H1 (cell line): ENCODE results near the gene FASN. TPM values are rescaled to one million over a fixed set of nuclear protein-coding genes. Genes with fewer than 3 reads are reported as not detected.

Source experiments
- CTCF ChIA-PET: fragments of 300-600 bp; sonication (Branson Sonifier 250); formaldehyde crosslinking; loops from one replicate; lab custom pipeline; 2021; ENCODE audit not compliant: partially characterized antibody; lab: Charles Lee
- POLR2A ChIA-PET: fragments of 300-600 bp; sonication (Branson Sonifier 250); formaldehyde crosslinking; loops from one replicate; lab custom pipeline; 2021; ENCODE audit warnings: inconsistent platforms; ENCODE audit not compliant: partially characterized antibody; lab: Charles Lee
- DNase-seq, 2 experiments: peaks; one replicate each; pipeline versions ENCODE4 v3.0.0 to v3.0.0-alpha.2; 2010 to 2022; ENCODE audit warnings: low spot score in 2 of 2, low read depth in 1 of 2, mixed read lengths in 1 of 2
- FAIRE-seq: peaks from 2 replicates; lab custom pipeline; 2011; peaks lifted over from hg19 to GRCh38; lab: Jason Lieb, UNC
- H2AFZ ChIP-seq: 2 replicates; pipeline ENCODE4 v1.8.1; 2012; ENCODE audit warnings: low read length, inconsistent platforms
- H2AK5ac ChIP-seq: 2 replicates; pipeline ENCODE4 v1.6.1; 2013; ENCODE audit warnings: low read depth, low read length
- H2BK120ac ChIP-seq: replicated peaks from 2 replicates; pipeline ENCODE3; 2013; ENCODE audit warnings: low read depth, low read length, inconsistent platforms
- H2BK12ac ChIP-seq: 2 replicates; pipeline ENCODE4 v1.6.1; 2013; ENCODE audit warnings: low read depth, low read length
- H2BK15ac ChIP-seq: 2 replicates; pipeline ENCODE4 v1.6.1; 2013; ENCODE audit warnings: low read length
- H2BK20ac ChIP-seq: 2 replicates; pipeline ENCODE4 v1.6.1; 2013; ENCODE audit warnings: low read length
- H2BK5ac ChIP-seq: 2 replicates; pipeline ENCODE4 v1.6.1; 2013; ENCODE audit warnings: low read depth, low read length
- H3K14ac ChIP-seq: 2 replicates; pipeline ENCODE4 v1.6.1; 2013; ENCODE audit warnings: inconsistent platforms; ENCODE audit not compliant: insufficient read length
- H3K18ac ChIP-seq: 2 replicates; pipeline ENCODE4 v1.6.1; 2013; ENCODE audit warnings: low read length; ENCODE audit errors: extremely low read depth
- H3K23ac ChIP-seq: 2 replicates; pipeline ENCODE4 v1.6.1; 2013; ENCODE audit warnings: inconsistent platforms; ENCODE audit not compliant: insufficient read length
- H3K23me2 ChIP-seq: 2 replicates; pipeline ENCODE4 v1.6.1; 2013; ENCODE audit warnings: low read depth, low read length
- H3K27ac ChIP-seq: 2 replicates; pipeline ENCODE4 v1.6.1; 2011; ENCODE audit warnings: low read depth, low read length, inconsistent platforms
- H3K27me3 ChIP-seq, 4 experiments: replicated peaks in 1 of 4; 1 replicate in 1 of 4; 2 replicates in 3 of 4; pipeline versions ENCODE4 v1.6.1 to v1.8.1; 2011 to 2013; ENCODE audit warnings: low read length in 3 of 4, mild to moderate bottlenecking in 3 of 4, inconsistent platforms in 2 of 4, mixed read lengths in 2 of 4, moderate library complexity in 1 of 4; ENCODE audit not compliant: control insufficient read depth in 3 of 4, insufficient read depth in 3 of 4; ENCODE audit errors: extremely low read depth in 1 of 4
- H3K36me3 ChIP-seq, 4 experiments: 2 replicates each; pipeline versions ENCODE4 v1.6.1 to v1.8.1; 2011 to 2013; ENCODE audit warnings: mild to moderate bottlenecking in 4 of 4, low read length in 3 of 4, moderate library complexity in 2 of 4, control low read depth in 1 of 4, inconsistent platforms in 1 of 4; ENCODE audit not compliant: insufficient read depth in 4 of 4, control insufficient read depth in 2 of 4
- H3K4ac ChIP-seq: replicated peaks from 2 replicates; pipeline ENCODE3; 2013; ENCODE audit warnings: low read length, low read depth, mixed read lengths, inconsistent platforms; ENCODE audit not compliant: insufficient read length
- H3K4me1 ChIP-seq, 4 experiments: replicated peaks in 1 of 4; 1 replicate in 1 of 4; 2 replicates in 3 of 4; pipeline versions ENCODE4 v1.6.1 to v1.8.1; 2011 to 2013; ENCODE audit warnings: low read length in 3 of 4, inconsistent platforms in 2 of 4, mixed read lengths in 1 of 4; ENCODE audit not compliant: insufficient read depth in 4 of 4, control insufficient read depth in 3 of 4
- H3K4me2 ChIP-seq, 2 experiments: 2 replicates each; pipeline versions ENCODE4 v1.6.1 to v1.8.1; 2011 to 2013; ENCODE audit warnings: low read depth in 2 of 2, low read length in 2 of 2, control low read depth in 1 of 2, inconsistent platforms in 1 of 2, mild to moderate bottlenecking in 1 of 2; ENCODE audit not compliant: insufficient read depth in 1 of 2
- H3K4me3 ChIP-seq, 4 experiments: fragments of 200-600, 300-600 bp in 1 of 4; sonication (generic), shearing (Covaris generic), sonication (Bioruptor Twin) in 1 of 4; 2 replicates each; pipeline versions ENCODE4 v1.5.1 to v1.8.1; 2011 to 2016; ENCODE audit warnings: low read length in 4 of 4, low read depth in 3 of 4, control low read depth in 2 of 4, inconsistent platforms in 2 of 4, mild to moderate bottlenecking in 2 of 4, mixed read lengths in 1 of 4, moderate library complexity in 1 of 4; ENCODE audit not compliant: insufficient read depth in 2 of 4; ENCODE audit errors: extremely low read depth in 1 of 4
- H3K56ac ChIP-seq: replicated peaks from 2 replicates; pipeline ENCODE3; 2013; ENCODE audit warnings: low read depth, mild to moderate bottlenecking, mixed read lengths, low read length, inconsistent platforms; ENCODE audit not compliant: insufficient read length
- H3K79me1 ChIP-seq: 2 replicates; pipeline ENCODE4 v1.6.1; 2013; ENCODE audit warnings: low read depth, low read length, control low read depth
- H3K79me2 ChIP-seq, 2 experiments: 2 replicates each; pipeline versions ENCODE4 v1.6.1 to v1.8.1; 2012 to 2013; ENCODE audit warnings: low read length in 2 of 2, mild to moderate bottlenecking in 2 of 2, inconsistent platforms in 1 of 2; ENCODE audit not compliant: insufficient read depth in 2 of 2, control insufficient read depth in 1 of 2
- H3K9ac ChIP-seq, 4 experiments: replicated peaks in 1 of 4; 1 replicate in 1 of 4; 2 replicates in 3 of 4; pipeline versions ENCODE4 v1.6.1 to v1.8.1; 2011 to 2013; ENCODE audit warnings: low read depth in 3 of 4, low read length in 3 of 4, control low read depth in 2 of 4, mild to moderate bottlenecking in 2 of 4, moderate library complexity in 2 of 4, inconsistent platforms in 1 of 4; ENCODE audit errors: extremely low read depth in 1 of 4
- H3K9me3 ChIP-seq, 2 experiments: 2 replicates each; pipeline versions ENCODE4 v1.6.1 to v1.8.1; 2012 to 2013; ENCODE audit warnings: mild to moderate bottlenecking in 2 of 2, moderate library complexity in 2 of 2, control low read depth in 1 of 2, inconsistent platforms in 1 of 2, low read depth in 1 of 2, low read length in 1 of 2, mixed read lengths in 1 of 2; ENCODE audit not compliant: insufficient read depth in 2 of 2
- H4K20me1 ChIP-seq, 2 experiments: replicated peaks in 1 of 2; 2 replicates each; pipeline versions ENCODE3 to v1.8.1; 2011 to 2013; ENCODE audit warnings: inconsistent platforms in 2 of 2, low read length in 2 of 2, mild to moderate bottlenecking in 1 of 2; ENCODE audit not compliant: insufficient read depth in 2 of 2, control insufficient read depth in 1 of 2
- H4K5ac ChIP-seq: 2 replicates; pipeline ENCODE4 v1.6.1; 2013; ENCODE audit warnings: low read length, low read depth, mixed read lengths, inconsistent platforms; ENCODE audit not compliant: insufficient read length
- H4K8ac ChIP-seq: 2 replicates; pipeline ENCODE4 v1.8.0; 2013; ENCODE audit warnings: mild to moderate bottlenecking, moderate library complexity, low read length, inconsistent platforms; ENCODE audit not compliant: insufficient read depth; ENCODE audit errors: extremely low read depth
- H4K91ac ChIP-seq: replicated peaks from 2 replicates; pipeline ENCODE3; 2013; ENCODE audit warnings: low read length, mixed read lengths, inconsistent platforms; ENCODE audit not compliant: insufficient read length
- BACH1 ChIP-seq: IDR thresholded peaks from 2 replicates; pipeline ENCODE4 v1.6.1; 2012; ENCODE audit warnings: low read length, improper control_type of control experiment
- CHD2 ChIP-seq: IDR thresholded peaks from 2 replicates; pipeline ENCODE4 v1.6.1; 2012; ENCODE audit warnings: low read length, improper control_type of control experiment
- FOSL1 ChIP-seq: IDR thresholded peaks from 2 replicates; pipeline ENCODE4 v1.6.1; 2011; ENCODE audit warnings: mild to moderate bottlenecking, low read depth, low read length, moderate library complexity; ENCODE audit not compliant: insufficient read depth
- PHF8 ChIP-seq: fragments of 200-600 bp; sonication (generic); conservative IDR thresholded peaks from 2 replicates; pipeline ENCODE4 v1.7.1; 2012; ENCODE audit warnings: low read depth, mild to moderate bottlenecking, inconsistent platforms, low read length, moderate library complexity
- RBBP5 ChIP-seq: IDR thresholded peaks from 2 replicates; pipeline ENCODE4 v1.7.1; 2012; ENCODE audit warnings: low read depth, mild to moderate bottlenecking, inconsistent platforms, low read length, moderate library complexity, borderline replicate concordance
- RNF2 ChIP-seq: fragments of 200-900, 300-1000 bp; sonication (generic); IDR thresholded peaks from 2 replicates; pipeline ENCODE4 v1.7.1; 2016; ENCODE audit warnings: borderline replicate concordance, low read depth, mild to moderate bottlenecking, antibody characterized with exemption, low read length; ENCODE audit not compliant: poor library complexity, severe bottlenecking; ENCODE audit errors: missing control alignments
- SIRT6 ChIP-seq: IDR thresholded peaks from one replicate; pipeline ENCODE4 v1.7.1; 2012; ENCODE audit warnings: low read length, inconsistent platforms
- SP1 ChIP-seq: IDR thresholded peaks from 2 replicates; pipeline ENCODE4 v1.6.1; 2011; ENCODE audit warnings: low read depth, low read length
- SP2 ChIP-seq: IDR thresholded peaks from 2 replicates; pipeline ENCODE4 v1.6.1; 2012; ENCODE audit warnings: mild to moderate bottlenecking, low read length, inconsistent platforms
- TCF12 ChIP-seq: IDR thresholded peaks from 2 replicates; pipeline ENCODE4 v1.6.1; 2011; ENCODE audit warnings: low read depth, mild to moderate bottlenecking, low read length
- TEAD4 ChIP-seq: IDR thresholded peaks from 2 replicates; pipeline ENCODE4 v1.6.1; 2012; ENCODE audit warnings: low read depth, low read length, inconsistent platforms, mixed read lengths
- WGBS, 2 experiments: shearing (Covaris generic) in 1 of 2; methylation state at CpG; one replicate each; pipeline versions ENCODE4 v1.1.6 to v1.1.7; 2013 to 2015; ENCODE audit warnings: low lambda C conversion rate in 2 of 2, mixed read lengths in 2 of 2, inconsistent platforms in 1 of 2, low coverage in 1 of 2, missing lambda C conversion rate in 1 of 2; ENCODE audit not compliant: insufficient replicate concordance in 2 of 2, insufficient coverage in 1 of 2, insufficient read length in 1 of 2; ENCODE audit errors: extremely low coverage in 1 of 2, missing lambda C conversion rate in 1 of 2; 5-methylcytosine and 5-hydroxymethylcytosine counted together
- polyA plus RNA-seq, 7 experiments: library from polyadenylated mRNA; depleted of rRNA in 3 of 7; stranded (reverse) in 5 of 7; unstranded in 2 of 7; fragments of >200 nt in 5 of 7; fragments of 200-250 nt in 2 of 7; gene quantifications; 1 replicate in 5 of 7; 2 replicates in 1 of 7; 4 replicates in 1 of 7; pipeline versions ENCODE4 v1.2.1 to v1.2.3, GENCODE V29; 2011 to 2013; ENCODE audit warnings: missing spikeins in 2 of 7, mixed read lengths in 2 of 7
- total RNA-seq: library from RNA; stranded (reverse); fragmentation: NEBNext Ultra II Directional; extraction: Animal tissue kit (Norgen Biotek cat#: 25700); gene quantifications from 2 replicates; pipeline ENCODE4 v1.2.1, GENCODE V29; 2021
- TF ChIP-seq, protein P1 (sequence below): IDR thresholded peaks from 2 replicates; pipeline ENCODE4 v1.6.1; 2012; ENCODE audit warnings: inconsistent platforms

Gene FASN
- total and polyA plus RNA-seq, 2 of the 8 experiments (the other 6 are each of a cell fraction or from before 2014, with no cell fraction given): 143 to 561 TPM

DNA sequence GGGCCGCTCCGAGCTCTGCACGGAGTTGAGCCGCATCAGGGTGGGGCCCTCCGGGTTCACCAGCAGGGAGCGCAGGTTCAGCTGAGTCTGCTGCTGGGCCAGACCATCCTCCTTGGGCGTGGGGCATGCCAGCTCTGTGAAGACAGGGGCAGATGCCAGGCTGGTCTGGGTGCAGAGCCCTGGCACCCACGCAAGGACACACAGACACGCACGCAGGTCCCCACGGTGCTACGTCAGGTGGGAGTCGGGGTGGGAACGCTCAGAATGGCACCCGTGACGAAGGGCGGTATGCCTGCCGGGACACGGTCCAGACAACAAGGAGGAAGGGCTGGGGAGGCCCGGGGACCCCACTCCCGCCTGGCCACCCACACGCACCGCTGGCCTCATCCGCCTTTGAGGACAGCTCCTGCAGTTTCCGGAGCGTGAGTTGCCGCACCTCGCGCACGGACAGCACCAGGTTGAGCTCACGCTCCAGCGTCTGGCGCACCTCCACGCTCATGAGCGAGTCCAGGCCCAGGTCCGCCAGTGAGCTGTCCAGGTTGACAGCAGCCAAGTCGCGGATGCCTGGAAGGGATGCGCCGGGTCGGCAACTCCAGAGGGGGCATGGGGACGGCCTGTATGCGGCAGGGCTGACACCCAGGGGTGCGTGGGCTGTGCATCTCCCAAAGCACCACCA is 17.1 kb downstream of the FASN start:
- no peak overlapping the region for H3K9ac ChIP-seq
- no peak overlapping the region for H2BK5ac ChIP-seq
- no peak overlapping the region for H3K4me2 ChIP-seq
- H4K20me1 ChIP-seq: peaks cover 28 to 55% of the 10 kb centered on the region in 2 experiments
- H3K4me1 ChIP-seq: no peaks in the 10 kb centered on the region
- H2BK20ac ChIP-seq: no peak overlapping the region
- no peaks in the 10 kb centered on the region for H3K23me2 ChIP-seq
- H4K8ac ChIP-seq: no peak overlapping the region
- no peak overlapping the region for H2BK15ac ChIP-seq
- no peak for FAIRE-seq
- no peak overlapping the region for H2AK5ac ChIP-seq
- no peak overlapping the region for H3K27ac ChIP-seq
- no peak overlapping the region for H3K14ac ChIP-seq
- no peaks in the 10 kb centered on the region for H3K79me2 ChIP-seq
- no peak overlapping the region for H4K5ac ChIP-seq
- H3K79me1 ChIP-seq: peaks cover 7% of the 10 kb centered on the region
- whole genome bisulfite sequencing, 2 experiments: 96% methylated on average over 44 of the region's 44 CpGs; no CpG with 5 or more reads in 1 of the 2 experiments
- ChIA-PET CTCF (interaction anchor here (0.6 to 2.9 kb wide), 7 partner anchors 14 to 432 kb away, joined by 3 to 13 read pairs (median 4); no protein-coding TSS in a partner anchor), POLR2A (interaction anchor here (0.6 to 12.5 kb wide), 11 partner anchors 8 to 36 kb away, joined by 3 to 105 read pairs (median 5); partner anchors contain the start of genes DUS1L and FASN)
- H3K9me3 ChIP-seq: no peaks in the 10 kb centered on the region
- no peak overlapping the region for H3K18ac ChIP-seq
- no peak overlapping the region for H4K91ac ChIP-seq
- H3K56ac ChIP-seq: no peak overlapping the region
- H3K27me3 ChIP-seq: no peaks in the 10 kb centered on the region
- H3K4me3 ChIP-seq: no peak overlapping the region
- no peak overlapping the region for H2BK12ac ChIP-seq
- no peak overlapping the region for H2BK120ac ChIP-seq
- H3K4ac ChIP-seq: no peak overlapping the region
- H2AFZ ChIP-seq: no peak overlapping the region
- no peak overlapping the region for H3K23ac ChIP-seq
- peaks cover 51 to 82% (median 67%) of the 10 kb centered on the region in 4 experiments for H3K36me3 ChIP-seq
- DNase-seq: no peak
- no peak for TF ChIP-seq PHF8
- no peak for TF ChIP-seq RBBP5
- TF ChIP-seq, protein P1, sequence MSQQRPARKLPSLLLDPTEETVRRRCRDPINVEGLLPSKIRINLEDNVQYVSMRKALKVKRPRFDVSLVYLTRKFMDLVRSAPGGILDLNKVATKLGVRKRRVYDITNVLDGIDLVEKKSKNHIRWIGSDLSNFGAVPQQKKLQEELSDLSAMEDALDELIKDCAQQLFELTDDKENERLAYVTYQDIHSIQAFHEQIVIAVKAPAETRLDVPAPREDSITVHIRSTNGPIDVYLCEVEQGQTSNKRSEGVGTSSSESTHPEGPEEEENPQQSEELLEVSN: no peak
- TF ChIP-seq SP2: no peak
- no peak for TF ChIP-seq FOSL1
- no peak for TF ChIP-seq SIRT6
- TF ChIP-seq TCF12: no peak
- TF ChIP-seq BACH1: no peak
- TF ChIP-seq RNF2: no peak
- TF ChIP-seq TEAD4: no peak
- TF ChIP-seq CHD2: no peak
- no peak for TF ChIP-seq SP1
